Smooth muscle cell (in vitro differentiated cells): ENCODE data around the gene EMID1. TPM values are rescaled to one million over a fixed set of nuclear protein-coding genes. Genes with fewer than 3 reads are reported as not detected.

Experiments used
- DNase-seq: peaks from one replicate; lab custom pipeline; 2025; ENCODE audit not compliant: unreplicated experiment; lab: John Stamatoyannopoulos, UW
- H2AFZ ChIP-seq: fragments of 200-600 bp; sonication (generic); 2 replicates; pipeline ENCODE4 v1.6.0; 2016; ENCODE audit warnings: antibody characterized with exemption, low read depth, mild to moderate bottlenecking
- H3F3A ChIP-seq: fragments of 200-600 bp; sonication (generic); 2 replicates; pipeline ENCODE4 v1.6.0; 2017; ENCODE audit warnings: antibody characterized with exemption, low read depth
- H3K27ac ChIP-seq: fragments of 200-600 bp; sonication (generic); 2 replicates; pipeline ENCODE4 v1.5.1; 2016; ENCODE audit warnings: low read depth, mild to moderate bottlenecking
- H3K27me3 ChIP-seq: fragments of 200-600 bp; sonication (generic); 2 replicates; pipeline ENCODE4 v1.6.1; 2016; ENCODE audit warnings: low read depth, mild to moderate bottlenecking
- H3K36me3 ChIP-seq: fragments of 200-600 bp; sonication (generic); 2 replicates; pipeline ENCODE4 v1.5.1; 2016; ENCODE audit warnings: low read depth
- H3K4me1 ChIP-seq: fragments of 200-600 bp; sonication (generic); 2 replicates; pipeline ENCODE4 v1.5.1; 2016; ENCODE audit warnings: low read depth
- H3K4me2 ChIP-seq: fragments of 200-600 bp; sonication (generic); 2 replicates; pipeline ENCODE4 v1.6.0; 2016; ENCODE audit warnings: mild to moderate bottlenecking
- H3K4me3 ChIP-seq: fragments of 200-600 bp; sonication (generic); 2 replicates; pipeline ENCODE4 v1.5.1; 2016; ENCODE audit warnings: mild to moderate bottlenecking
- H3K79me2 ChIP-seq: fragments of 200-600 bp; sonication (generic); 2 replicates; pipeline ENCODE4 v1.6.0; 2016; ENCODE audit warnings: low read depth, mild to moderate bottlenecking
- H3K9ac ChIP-seq: fragments of 200-600 bp; sonication (generic); 2 replicates; pipeline ENCODE4 v1.6.0; 2016; ENCODE audit warnings: low read depth
- H3K9me3 ChIP-seq: fragments of 200-600 bp; sonication (generic); replicated peaks from 2 replicates; pipeline ENCODE4 v1.5.1; 2016; ENCODE audit warnings: low read depth
- H4K20me1 ChIP-seq: fragments of 200-600 bp; sonication (generic); 2 replicates; pipeline ENCODE4 v1.6.0; 2016; ENCODE audit warnings: low read depth
- CTCF ChIP-seq: fragments of 200-600 bp; sonication (generic); IDR thresholded peaks from 2 replicates; pipeline ENCODE4 v1.5.1; 2017; ENCODE audit warnings: borderline replicate concordance, mild to moderate bottlenecking, antibody characterized with exemption; ENCODE audit not compliant: insufficient read depth, poor library complexity, severe bottlenecking
- WGBS: methylation state at CpG from one replicate; pipeline ENCODE4 v1.1.7; 2016; ENCODE audit warnings: low lambda C conversion rate; 5-methylcytosine and 5-hydroxymethylcytosine counted together
- polyA plus RNA-seq: library from polyadenylated mRNA; unstranded; fragments of >200 nt; fragmentation: Nextera tagmentation; extraction: Ambion mirVana; gene quantifications from 2 replicates; pipeline ENCODE4 v1.2.1, GENCODE V29; 2016
- total RNA-seq: library from RNA; depleted of rRNA; stranded (reverse); fragments of >200 nt; gene quantifications from 2 replicates; pipeline ENCODE4 v1.2.3, GENCODE V29; 2014

EMID1 gene
- total and polyA plus RNA-seq, 2 experiments from 2014 or later: 1.1 to 3.9 TPM

GRCh38 chr22:29194184-29194583 lies 11.5 kb upstream of the EMID1 start:
- Histone ChIP-seq H3K4me3 (no peak overlapping the region), H3K79me2 (no peaks in the 10 kb centered on the region), H2AFZ (no peak overlapping the region), H4K20me1 (no peaks in the 10 kb centered on the region), H3K27ac (no peak overlapping the region), H3K4me1 (no peaks in the 10 kb centered on the region), H3F3A (no peaks in the 10 kb centered on the region), H3K4me2 (no peak overlapping the region), H3K9me3 (no peaks in the 10 kb centered on the region), H3K27me3 (no peaks in the 10 kb centered on the region), H3K36me3 (no peaks in the 10 kb centered on the region), H3K9ac (no peak overlapping the region)
- no peak for DNase-seq
- no peak for TF ChIP-seq CTCF
- WGBS: 86% methylated on average over 2 of the region's 2 CpGs

- H3K27ac ChIP-seq: no peak overlapping the region
- H3K4me2 ChIP-seq: no peak overlapping the region
- no peaks in the 10 kb centered on the region for H3K79me2 ChIP-seq
- H3K27me3 ChIP-seq: no peaks in the 10 kb centered on the region
- H3K9me3 ChIP-seq: no peaks in the 10 kb centered on the region
- no peak for DNase-seq
- no peaks in the 10 kb centered on the region for H3K4me1 ChIP-seq
- H3K4me3 ChIP-seq: no peak overlapping the region
- 60% methylated on average over 8 of the region's 8 CpGs for WGBS
- no peaks in the 10 kb centered on the region for H3F3A ChIP-seq
- H2AFZ ChIP-seq: no peak overlapping the region
- TF ChIP-seq CTCF: no peak
- no peak overlapping the region for H3K9ac ChIP-seq
- H3K36me3 ChIP-seq: no peaks in the 10 kb centered on the region
- H4K20me1 ChIP-seq: no peaks in the 10 kb centered on the region
Observed at GRCh38 chr22:29195118-29195963, 10.4 kb upstream of the EMID1 start.

GRCh38 chr22:29195964-29196666 lies 9.6 kb upstream of the EMID1 start:
- no peak overlapping the region for H3K9ac ChIP-seq
- no peaks in the 10 kb centered on the region for H3K9me3 ChIP-seq
- H3K36me3 ChIP-seq: no peaks in the 10 kb centered on the region
- no peak overlapping the region for H3K4me2 ChIP-seq
- H3K4me1 ChIP-seq: no peaks in the 10 kb centered on the region
- no peak overlapping the region for H2AFZ ChIP-seq
- no peaks in the 10 kb centered on the region for H3F3A ChIP-seq
- no peaks in the 10 kb centered on the region for H4K20me1 ChIP-seq
- H3K27ac ChIP-seq: no peak overlapping the region
- WGBS: 82% methylated on average over 10 of the region's 10 CpGs
- H3K4me3 ChIP-seq: no peak overlapping the region
- DNase-seq: no peak
- H3K79me2 ChIP-seq: no peaks in the 10 kb centered on the region
- no peak for TF ChIP-seq CTCF
- no peaks in the 10 kb centered on the region for H3K27me3 ChIP-seq
